ENCODE data around the gene SLC6A13. TPM values are rescaled to one million over a fixed set of nuclear protein-coding genes. Genes with fewer than 3 reads are reported as not detected.

The SLC6A13 gene
- total and polyA plus RNA-seq, 2 experiments from 2014 or later: 3.8 to 5.9 TPM

- TF ChIP-seq CTCF (IDR thresholded peaks at IDR 0.05; ENCODE audit: poor library complexity) (no peak), EZH2 (IDR thresholded peaks at IDR 0.05; ENCODE audit: borderline replicate concordance) (no peak), EZH2phosphoT487 (IDR thresholded peaks at IDR 0.05; ENCODE audit: low read depth, severe bottlenecking, unreplicated experiment) (no peak)
- WGBS (ENCODE audit: low lambda C conversion rate, missing lambda C conversion rate): 88% methylated on average over 15 of the region's 15 CpGs
- no peak overlapping the region for H3K27ac ChIP-seq
- no peaks in the 10 kb centered on the region for H4K20me1 ChIP-seq (ENCODE audit: insufficient read depth, poor library complexity, severe bottlenecking)
- no peak overlapping the region for H3K4me3 ChIP-seq
- peaks cover 8% of the 10 kb centered on the region for H3K4me1 ChIP-seq (ENCODE audit: insufficient read depth)
- H3K4me2 ChIP-seq: no peak overlapping the region
- no peaks in the 10 kb centered on the region for H3K79me2 ChIP-seq
- no peak for DNase-seq (ENCODE audit: low spot score)
- no peaks in the 10 kb centered on the region for H3K9me2 ChIP-seq (replicated peaks; ENCODE audit: insufficient read depth)
- H3K36me3 ChIP-seq (replicated peaks; ENCODE audit: insufficient read depth, low read depth): no peaks in the 10 kb centered on the region
- H2AFZ ChIP-seq: no peak overlapping the region
- H3K9me3 ChIP-seq (ENCODE audit: low read depth): no peaks in the 10 kb centered on the region
- no peaks in the 10 kb centered on the region for H3K27me3 ChIP-seq
These were observed 66.7 kb downstream of the SLC6A13 start for GRCh38 chr12:195951-196350.

GRCh38 chr12:195156-195555 is 67.5 kb downstream of the SLC6A13 start:
- Histone ChIP-seq H3K27ac (no peak overlapping the region), H3K4me3 (no peak overlapping the region), H2AFZ (no peak overlapping the region), H3K79me2 (no peaks in the 10 kb centered on the region), H3K27me3 (no peaks in the 10 kb centered on the region), H3K36me3 (replicated peaks; ENCODE audit: insufficient read depth, low read depth) (no peaks in the 10 kb centered on the region), H4K20me1 (ENCODE audit: insufficient read depth, poor library complexity, severe bottlenecking) (no peaks in the 10 kb centered on the region), H3K4me1 (ENCODE audit: insufficient read depth) (peaks cover 8% of the 10 kb centered on the region), H3K4me2 (no peak overlapping the region), H3K9me3 (ENCODE audit: low read depth) (no peaks in the 10 kb centered on the region), H3K9me2 (replicated peaks; ENCODE audit: insufficient read depth) (no peaks in the 10 kb centered on the region)
- DNase-seq (ENCODE audit: low spot score): no peak
- WGBS (ENCODE audit: low lambda C conversion rate, missing lambda C conversion rate): 78% methylated on average over 5 of the region's 5 CpGs
- TF ChIP-seq EZH2 (IDR thresholded peaks at IDR 0.05; ENCODE audit: borderline replicate concordance) (no peak), CTCF (IDR thresholded peaks at IDR 0.05; ENCODE audit: poor library complexity) (no peak), EZH2phosphoT487 (IDR thresholded peaks at IDR 0.05; ENCODE audit: low read depth, severe bottlenecking, unreplicated experiment) (no peak)

- DNase-seq (ENCODE audit: low spot score): no peak
- H3K4me2 ChIP-seq: no peak overlapping the region
- H3K79me2 ChIP-seq: no peaks in the 10 kb centered on the region
- peaks cover 4% of the 10 kb centered on the region for H3K4me1 ChIP-seq (ENCODE audit: insufficient read depth)
- no peaks in the 10 kb centered on the region for H4K20me1 ChIP-seq (ENCODE audit: insufficient read depth, poor library complexity, severe bottlenecking)
- H3K27me3 ChIP-seq: no peaks in the 10 kb centered on the region
- H2AFZ ChIP-seq: no peak overlapping the region
- H3K27ac ChIP-seq: no peak overlapping the region
- 90% methylated on average over 7 of the region's 7 CpGs for WGBS (ENCODE audit: low lambda C conversion rate, missing lambda C conversion rate)
- no peaks in the 10 kb centered on the region for H3K9me3 ChIP-seq (ENCODE audit: low read depth)
- no peaks in the 10 kb centered on the region for H3K9me2 ChIP-seq (replicated peaks; ENCODE audit: insufficient read depth)
- H3K4me3 ChIP-seq: no peak overlapping the region
- H3K36me3 ChIP-seq (replicated peaks; ENCODE audit: insufficient read depth, low read depth): no peaks in the 10 kb centered on the region
- TF ChIP-seq EZH2 (IDR thresholded peaks at IDR 0.05; ENCODE audit: borderline replicate concordance): no peak
- TF ChIP-seq CTCF (IDR thresholded peaks at IDR 0.05; ENCODE audit: poor library complexity): no peak
- TF ChIP-seq EZH2phosphoT487 (IDR thresholded peaks at IDR 0.05; ENCODE audit: low read depth, severe bottlenecking, unreplicated experiment): no peak
These were observed 68.4 kb downstream of the SLC6A13 start for GRCh38 chr12:194276-194675.

- H3K27ac ChIP-seq: no peak overlapping the region
- no peaks in the 10 kb centered on the region for H3K27me3 ChIP-seq
- H3K4me1 ChIP-seq (ENCODE audit: insufficient read depth): no peaks in the 10 kb centered on the region
- H2AFZ ChIP-seq: no peak overlapping the region
- H3K9me3 ChIP-seq (ENCODE audit: low read depth): no peaks in the 10 kb centered on the region
- TF ChIP-seq CTCF (IDR thresholded peaks at IDR 0.05; ENCODE audit: poor library complexity) (no peak), EZH2 (IDR thresholded peaks at IDR 0.05; ENCODE audit: borderline replicate concordance) (no peak), EZH2phosphoT487 (IDR thresholded peaks at IDR 0.05; ENCODE audit: low read depth, severe bottlenecking, unreplicated experiment) (no peak)
- no peaks in the 10 kb centered on the region for H3K36me3 ChIP-seq (replicated peaks; ENCODE audit: insufficient read depth, low read depth)
- H4K20me1 ChIP-seq (ENCODE audit: insufficient read depth, poor library complexity, severe bottlenecking): no peaks in the 10 kb centered on the region
- DNase-seq (ENCODE audit: low spot score): no peak
- H3K79me2 ChIP-seq: no peaks in the 10 kb centered on the region
- no peaks in the 10 kb centered on the region for H3K9me2 ChIP-seq (replicated peaks; ENCODE audit: insufficient read depth)
- WGBS (ENCODE audit: low lambda C conversion rate, missing lambda C conversion rate): 70% methylated on average over 10 of the region's 10 CpGs
- H3K4me3 ChIP-seq: no peak overlapping the region
- no peak overlapping the region for H3K4me2 ChIP-seq
These were observed 69.4 kb downstream of the SLC6A13 start for GRCh38 chr12:193261-193660.
